Measurements from ENCODE around the gene SMYD1.

The SMYD1 gene

GRCh38 chr2:88090446-88091283 lies 23.0 kb downstream of the SMYD1 start:
- DNase-seq = no peak

DNA sequence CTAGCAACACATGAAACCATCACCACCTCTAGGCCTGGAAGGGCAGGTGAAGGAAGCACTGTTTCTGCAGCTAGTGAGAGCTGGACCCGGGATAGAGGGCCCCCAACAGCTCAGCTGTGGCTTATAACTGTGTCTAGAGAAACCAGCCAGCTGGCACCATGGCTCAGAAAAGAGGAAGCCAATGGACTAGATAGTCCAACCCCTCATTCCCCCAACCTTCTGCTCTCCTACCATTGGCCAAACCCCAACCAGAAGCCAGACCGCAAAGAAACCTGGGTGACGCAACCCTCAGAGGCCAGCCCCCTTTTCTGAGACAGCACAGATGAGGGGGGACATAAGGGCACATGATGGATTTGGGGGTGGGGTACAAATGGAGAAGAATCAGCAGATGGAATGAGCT lies 24.3 kb downstream of the SMYD1 start:
- no peak for DNase-seq

- no peak for DNase-seq
Observed at GRCh38 chr2:88092773-88093172, 25.1 kb downstream of the SMYD1 start.

DNA sequence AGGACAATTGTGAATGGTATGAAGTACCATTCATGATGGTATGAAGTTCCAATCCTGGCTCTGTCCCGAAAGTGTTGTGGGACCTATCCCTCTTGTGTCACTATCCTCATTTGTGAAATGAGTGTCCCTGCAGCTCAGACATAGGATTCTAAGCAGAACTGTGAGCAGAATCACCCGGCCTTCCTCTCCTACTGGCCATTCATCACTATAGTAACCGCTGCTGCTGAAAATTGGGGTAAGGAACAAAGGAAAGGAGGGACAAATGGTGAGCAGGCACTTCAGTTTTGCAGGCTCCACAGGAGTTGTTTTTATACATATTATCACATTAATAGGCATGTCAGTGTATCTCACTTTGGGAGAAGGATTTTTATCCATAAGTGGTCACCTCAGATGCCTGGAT lies 27.4 kb downstream of the SMYD1 start:
- DNase-seq = no peak

DNA sequence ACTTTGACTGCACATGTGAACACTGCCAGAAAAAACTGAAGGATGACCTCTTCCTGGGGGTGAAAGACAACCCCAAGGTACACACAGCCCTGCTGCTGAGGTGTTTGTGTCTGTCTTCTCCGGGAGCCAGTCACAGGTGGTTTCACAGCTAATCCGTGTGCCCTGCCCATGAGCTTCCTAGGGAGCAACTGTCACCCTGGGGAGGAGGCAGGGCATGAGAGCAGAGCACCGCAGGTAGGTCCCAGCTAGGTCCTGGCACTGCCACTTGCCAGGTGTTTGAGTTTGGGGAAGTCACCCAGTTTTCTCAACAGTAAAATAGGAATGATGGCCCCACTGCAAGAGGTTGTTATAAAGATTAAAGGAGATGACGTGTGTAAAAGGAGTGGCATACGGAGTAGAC lies 29.1 kb downstream of the SMYD1 start:
- no peak for DNase-seq

DNA sequence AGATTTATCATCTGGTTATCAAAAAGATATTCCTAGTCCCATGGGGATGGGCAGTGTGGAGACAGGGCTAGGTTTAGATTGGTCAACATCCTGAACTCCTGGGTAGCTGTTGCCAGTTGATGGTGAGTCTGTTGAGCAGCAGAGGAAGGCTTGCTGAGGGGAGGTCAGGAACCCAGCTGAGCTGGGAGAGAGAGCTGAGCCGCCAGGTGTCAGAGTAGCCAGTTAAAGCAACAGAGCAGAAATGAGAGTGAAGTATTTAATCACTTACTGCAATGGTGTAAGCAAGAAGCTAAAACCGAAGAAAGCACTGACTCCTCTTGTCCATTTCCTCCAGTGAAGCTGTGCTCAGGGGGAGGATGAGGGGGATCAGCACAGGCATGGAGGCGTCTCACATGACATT lies 29.6 kb downstream of the SMYD1 start:
- DNase-seq = no peak

DNA sequence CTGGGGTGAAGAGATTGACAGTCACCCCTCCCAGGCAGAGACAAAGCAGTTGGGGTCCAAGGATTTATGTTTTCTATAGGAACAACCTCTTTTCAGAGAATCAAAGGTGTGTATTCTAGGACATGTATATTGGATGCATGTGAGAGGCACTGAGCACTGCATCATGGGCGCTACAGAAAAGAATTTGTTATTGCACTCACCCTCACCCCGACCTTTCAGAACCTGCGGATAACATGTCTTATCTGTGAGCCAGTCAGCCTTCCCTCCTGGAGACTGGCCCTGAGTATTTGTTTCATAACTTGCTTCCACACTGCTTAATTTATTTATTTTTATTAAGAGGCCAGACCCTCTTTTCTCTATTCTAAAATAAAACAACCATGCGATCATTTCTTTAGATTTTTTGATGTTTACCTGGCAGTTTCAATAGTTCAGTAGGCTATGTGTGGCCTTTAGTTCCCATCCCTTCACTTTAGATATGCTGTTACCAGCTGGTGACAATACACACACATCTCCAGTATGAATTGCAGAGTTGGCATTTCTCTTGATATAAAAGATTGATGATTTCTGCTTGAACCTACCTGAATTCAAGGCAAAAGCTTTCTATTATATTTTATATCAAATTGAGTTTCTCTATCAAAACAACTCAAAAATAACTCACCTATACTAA lies 30.4 kb downstream of the SMYD1 start:
- DNase-seq = no peak

- no peak for DNase-seq
Observed at GRCh38 chr2:88098558-88098900, 30.9 kb downstream of the SMYD1 start.

DNA sequence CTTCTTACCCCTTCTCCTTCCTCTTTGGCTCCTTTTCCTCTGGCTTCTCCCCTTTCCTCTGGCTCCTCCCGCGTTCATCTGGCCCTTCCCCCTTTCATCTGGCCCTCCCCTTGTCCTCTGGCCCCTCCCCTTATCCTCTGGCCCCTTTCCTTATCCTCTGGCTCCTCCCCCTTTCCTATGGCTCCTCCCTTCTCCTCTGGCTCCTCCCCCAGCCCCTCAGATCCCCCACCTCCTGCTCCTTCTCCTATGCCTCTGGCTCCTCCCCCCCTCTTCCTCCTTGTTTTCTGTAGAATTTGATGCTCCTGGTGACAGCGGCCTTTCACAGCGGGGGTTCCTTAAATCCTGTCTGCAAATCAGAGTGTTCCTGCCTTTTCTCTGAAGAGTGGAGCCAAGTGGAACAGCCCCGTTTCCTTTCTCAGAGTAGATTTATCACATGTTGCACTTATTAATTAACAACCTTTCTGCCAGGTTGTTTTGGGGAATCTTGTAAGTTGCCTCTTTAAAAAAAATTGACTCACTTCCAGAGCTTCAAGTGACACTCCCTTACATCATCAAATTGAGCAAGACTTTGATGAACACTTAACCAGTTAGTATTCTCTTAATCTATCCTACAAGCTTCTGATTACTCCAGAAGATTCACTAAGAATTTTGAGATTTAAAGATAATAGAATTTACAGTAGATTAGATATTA lies 32.3 kb downstream of the SMYD1 start:
- DNase-seq = no peak

GRCh38 chr2:88100489-88100858 lies 32.8 kb downstream of the SMYD1 start:
- no peak for DNase-seq

DNA sequence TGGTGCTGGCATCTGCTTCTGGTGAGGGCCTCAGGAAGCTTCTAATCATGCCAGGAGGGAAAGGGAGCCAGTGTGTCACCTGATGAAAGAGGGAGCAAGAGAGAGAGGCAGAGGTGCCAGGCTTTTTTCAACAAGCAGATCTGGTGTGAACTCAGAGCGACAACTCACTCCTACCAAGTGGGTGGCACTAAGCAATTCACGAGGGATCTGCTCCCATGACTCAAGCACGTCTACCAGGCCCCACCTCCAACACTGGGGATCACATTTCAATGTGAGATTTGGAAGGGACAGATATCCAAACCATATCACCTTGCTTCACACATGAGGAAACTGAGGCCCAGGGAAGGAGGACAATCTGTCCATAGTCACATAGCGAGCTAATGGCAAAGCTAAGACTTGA lies 41.2 kb downstream of the SMYD1 start:
- DNase-seq = no peak

DNA sequence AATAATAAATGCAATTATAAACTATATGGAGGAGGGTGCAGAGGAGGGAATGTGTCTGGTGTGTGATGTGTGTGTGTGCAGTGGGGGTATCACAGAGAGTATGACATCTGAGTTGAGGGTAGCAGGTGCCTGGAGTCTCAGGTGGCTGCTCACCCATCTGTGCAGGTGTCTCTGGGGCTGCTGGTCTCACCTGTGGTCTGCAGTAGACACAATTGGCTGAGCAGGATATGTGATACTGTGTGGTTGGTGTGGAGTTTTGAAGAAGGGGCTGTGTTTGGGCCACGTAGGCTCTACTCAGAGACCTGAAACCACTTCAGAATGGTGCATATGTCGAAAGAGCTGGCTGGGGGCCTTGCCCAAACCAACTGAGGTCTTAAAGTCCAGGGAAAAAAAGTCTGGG lies 43.2 kb downstream of the SMYD1 start:
- DNase-seq = no peak

GRCh38 chr2:88113069-88113468 lies 45.4 kb downstream of the SMYD1 start:
- no peak for DNase-seq

GRCh38 chr2:88114889-88115288 lies 47.3 kb downstream of the SMYD1 start:
- no peak for DNase-seq

DNA sequence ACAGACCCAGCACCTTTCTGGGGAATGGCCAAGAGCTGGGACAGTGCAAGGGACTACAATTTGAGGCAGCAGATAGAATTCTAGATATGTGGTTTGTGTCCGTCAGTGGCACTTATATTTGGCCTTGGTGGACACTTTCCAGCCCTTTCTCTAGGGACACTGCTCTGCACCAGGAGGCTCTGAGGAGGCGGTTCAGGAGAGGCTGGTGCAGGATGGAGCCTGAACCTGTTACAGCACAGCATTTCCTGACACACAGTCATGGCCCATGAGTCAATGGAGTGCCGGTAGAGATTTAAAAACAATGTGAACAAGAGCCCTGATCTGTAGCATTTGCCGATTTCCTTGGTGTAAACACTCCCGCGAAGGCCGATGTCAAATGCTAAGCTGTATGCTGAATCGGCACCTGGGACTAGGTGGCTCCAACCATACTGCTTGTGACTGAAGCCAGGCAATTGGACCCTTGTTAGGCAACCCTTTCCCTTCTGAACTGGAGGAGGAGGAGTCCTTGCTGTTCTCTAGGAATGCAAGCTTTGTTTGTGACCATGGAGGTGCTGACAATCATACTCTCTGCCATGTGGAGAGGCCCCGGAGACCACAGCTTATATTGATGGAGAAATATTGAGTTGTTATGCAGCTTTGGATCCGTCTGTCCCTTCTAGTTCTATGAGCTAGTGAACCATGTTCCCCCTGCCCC lies 48.3 kb downstream of the SMYD1 start:
- DNase-seq = no peak

DNA sequence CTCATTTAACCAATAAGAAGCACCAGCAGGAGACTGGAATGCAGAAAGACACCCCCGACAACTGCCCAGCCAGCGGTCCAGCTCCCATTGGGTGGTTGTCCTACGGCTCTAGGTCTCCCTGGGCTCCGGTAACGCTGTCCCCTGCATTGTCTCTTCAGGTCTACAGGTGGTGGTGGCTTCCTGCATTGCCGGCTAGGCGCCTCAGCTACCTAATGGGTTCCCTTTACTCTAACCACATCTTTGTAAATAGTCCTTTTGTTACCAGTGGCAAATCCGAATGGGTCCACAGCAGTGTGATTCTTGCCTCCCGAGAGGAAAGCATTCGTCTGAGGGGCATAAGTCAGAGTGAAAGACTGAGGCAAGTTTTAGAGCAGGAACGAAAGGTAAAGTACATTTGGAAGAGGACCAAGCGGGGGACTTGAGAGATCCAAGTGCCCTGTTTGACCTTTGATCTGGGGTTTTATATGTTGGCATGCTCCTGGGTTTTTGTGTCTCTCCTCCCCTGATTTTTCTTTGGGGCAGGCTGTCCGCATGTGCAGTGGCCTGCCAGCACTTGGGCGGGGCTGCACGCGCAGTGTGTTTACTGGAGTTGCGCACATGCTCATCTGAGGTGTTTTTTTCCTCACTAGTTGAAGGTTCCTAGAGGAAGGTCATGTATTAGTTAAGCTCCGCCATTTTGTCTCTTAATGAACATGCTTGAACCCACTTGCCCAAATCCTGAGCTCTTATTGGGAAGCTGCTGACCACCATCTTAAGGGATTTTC lies 49.2 kb downstream of the SMYD1 start:
- DNase-seq = no peak

- no peak for DNase-seq
Observed at GRCh38 chr2:88117973-88118372, 50.3 kb downstream of the SMYD1 start.

DNA sequence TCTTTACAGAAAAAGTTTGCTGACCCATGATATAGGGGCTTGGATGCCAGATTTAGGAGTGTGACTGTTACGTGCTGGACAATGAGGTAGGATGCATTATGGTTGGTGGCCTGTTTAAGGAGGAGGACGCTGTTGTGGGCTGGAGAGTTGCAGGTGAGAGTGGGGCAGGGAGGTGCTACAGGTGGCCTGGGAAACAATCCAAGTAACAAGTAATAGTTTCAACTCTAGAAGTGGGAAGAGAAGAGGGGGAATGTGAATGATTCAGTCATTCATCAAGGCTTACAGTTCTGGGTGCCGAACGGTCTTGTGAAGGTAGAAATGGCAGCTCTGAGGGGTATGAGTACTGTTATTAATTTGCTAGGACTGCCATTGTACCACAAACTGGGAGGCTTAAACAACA lies 54.1 kb downstream of the SMYD1 start:
- DNase-seq = no peak

DNA sequence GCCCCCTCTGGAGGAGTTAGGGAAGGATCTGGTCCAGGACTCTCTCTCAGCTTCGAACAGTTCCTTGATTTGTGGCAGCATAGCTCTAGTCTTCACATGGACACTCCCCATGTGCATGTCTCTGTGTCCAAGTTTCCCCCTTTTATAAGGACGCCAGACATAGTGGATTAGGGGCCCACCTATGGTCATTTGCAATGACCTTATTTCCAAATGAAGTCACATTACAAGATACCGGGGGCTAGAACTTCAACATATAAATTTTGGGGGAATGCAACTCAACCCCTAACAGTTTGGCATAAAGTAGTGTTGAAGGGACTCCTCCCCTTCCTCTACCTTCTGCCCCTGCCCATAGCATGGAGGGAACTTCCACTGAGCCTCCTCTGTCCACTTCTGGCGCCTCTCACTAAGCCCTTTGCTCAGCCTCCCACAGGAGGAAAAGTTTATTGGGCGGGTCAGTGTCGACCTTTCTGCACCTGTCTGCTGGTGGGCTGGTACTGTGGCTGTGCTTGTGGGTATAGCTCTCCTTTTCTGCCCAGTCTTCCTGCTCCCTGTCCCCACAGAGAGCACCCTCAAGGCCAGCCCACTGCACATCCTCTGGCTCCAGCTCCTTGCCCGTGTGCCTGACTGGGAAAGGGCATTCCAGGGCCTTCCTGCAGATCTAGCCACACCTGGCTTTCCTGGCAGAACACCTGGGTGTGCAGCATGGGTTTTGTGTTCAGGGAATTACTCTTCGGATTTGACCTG lies 54.7 kb downstream of the SMYD1 start:
- no peak for DNase-seq

DNA sequence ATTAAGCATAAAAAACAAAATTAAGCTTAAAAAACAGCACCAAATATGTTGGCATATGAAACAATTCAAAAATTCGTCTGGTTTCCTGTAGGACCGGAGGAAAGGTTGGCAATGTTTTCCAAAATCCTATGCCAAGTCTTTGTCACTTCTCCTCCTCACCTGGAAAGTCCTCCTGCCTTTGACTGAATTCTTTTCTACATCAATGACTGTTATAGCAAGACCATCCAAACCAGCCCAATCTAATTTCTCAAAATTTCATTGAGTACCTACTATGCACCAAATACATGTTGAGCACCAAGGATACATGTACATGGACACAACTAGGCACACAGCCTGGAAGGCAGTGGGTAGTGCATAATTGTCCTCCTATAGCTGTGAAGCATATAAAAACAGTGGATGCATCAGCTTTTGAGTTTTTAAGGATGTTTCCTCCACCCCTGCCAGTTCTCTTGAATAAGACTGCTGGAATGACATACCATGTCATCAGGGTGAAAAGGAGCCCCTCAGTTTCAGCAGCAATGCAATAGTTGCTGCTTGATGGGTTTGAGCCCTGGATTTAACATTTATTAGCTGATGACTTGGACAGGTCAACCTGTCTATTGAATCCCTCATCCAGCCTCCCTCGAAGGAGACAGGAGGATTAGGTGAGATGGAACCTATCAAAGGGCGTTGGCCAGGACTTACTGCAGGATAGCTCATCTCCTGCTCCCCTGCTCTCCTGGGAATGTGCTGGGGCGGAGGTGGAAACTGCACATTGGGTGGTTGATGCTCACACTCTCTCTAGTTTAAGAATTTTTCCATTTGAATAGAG lies 55.7 kb downstream of the SMYD1 start:
- no peak for DNase-seq
